ENCODE data around the gene ZC3H12D.

ZC3H12D gene

DNA sequence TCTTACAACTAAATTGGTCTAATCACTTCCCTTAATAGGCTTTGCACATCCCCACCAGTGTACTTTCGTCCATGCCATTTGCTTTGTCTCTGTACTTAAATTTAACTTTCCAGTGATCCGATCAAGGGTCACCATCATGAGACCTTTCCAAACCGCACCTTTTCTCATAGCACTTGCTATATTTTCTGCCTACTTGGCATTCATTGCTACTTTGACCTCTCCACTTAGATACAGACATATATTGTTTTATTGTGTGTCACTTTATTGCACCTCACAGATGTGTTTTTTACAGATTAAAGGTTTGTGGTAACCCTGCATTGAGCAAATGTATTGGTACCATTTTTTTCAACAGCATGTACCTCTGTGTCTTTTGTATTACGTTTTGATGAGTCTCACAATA, 70.0 kb downstream of the ZC3H12D start:
- DNase-seq (ENCODE audit: low read depth, low spot score) = no peak

DNA sequence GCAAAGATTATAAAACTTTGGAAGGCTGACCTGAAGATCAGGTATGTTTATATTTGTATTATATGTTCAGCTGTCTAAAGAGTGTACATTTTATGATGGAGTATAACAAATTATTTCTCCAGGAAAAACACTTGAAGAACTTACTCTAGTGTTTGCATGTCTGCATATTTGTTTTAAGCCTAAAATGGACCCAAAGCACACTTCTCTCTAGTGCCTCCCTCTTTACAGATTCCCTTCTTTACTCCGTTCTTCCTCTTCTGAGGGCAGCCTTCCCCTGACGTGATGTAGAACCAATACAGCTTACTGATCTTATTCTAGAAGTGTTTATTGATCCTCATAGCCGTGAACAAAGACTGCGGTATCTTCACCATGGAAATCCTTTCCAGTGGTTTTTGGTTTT, 70.8 kb downstream of the ZC3H12D start:
- DNase-seq (ENCODE audit: low read depth, low spot score) = no peak

DNA sequence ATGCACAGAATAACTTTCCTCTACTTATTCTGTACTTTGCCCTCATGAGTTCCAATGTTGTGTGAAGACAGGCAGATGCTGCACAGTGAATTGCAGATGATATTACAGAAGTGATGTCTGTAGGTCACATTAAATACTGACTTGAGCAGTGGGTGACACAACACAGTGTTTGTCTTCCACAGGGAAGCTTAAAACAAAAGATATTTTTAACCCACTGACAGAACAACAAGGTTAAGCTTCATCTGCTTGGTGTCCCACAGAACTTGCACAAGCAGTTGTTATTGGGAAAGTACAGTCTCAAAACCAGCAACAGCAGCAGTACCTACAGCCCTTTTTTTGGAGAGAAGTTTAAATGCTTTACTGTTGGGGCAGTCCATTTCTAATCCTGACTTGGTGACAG, 74.3 kb downstream of the ZC3H12D start:
- no peak for DNase-seq (ENCODE audit: low read depth, low spot score)

DNA sequence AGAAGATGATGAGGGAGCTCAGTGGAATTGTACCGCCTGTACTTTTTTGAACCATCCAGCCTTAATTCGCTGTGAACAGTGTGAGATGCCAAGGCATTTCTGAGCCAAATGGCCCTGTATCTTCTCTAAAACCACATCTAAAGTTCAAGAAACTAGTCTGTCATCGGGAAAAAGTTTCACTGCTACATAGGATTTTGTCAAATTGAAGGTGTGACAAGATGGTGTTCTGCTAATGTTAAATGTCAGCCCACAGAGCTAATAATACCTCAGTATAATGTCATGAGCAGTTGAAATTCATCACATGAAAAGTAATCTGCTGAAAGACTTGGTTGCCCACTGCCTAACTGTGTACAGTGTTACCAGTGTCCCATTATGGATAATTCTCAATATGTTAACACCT, 75.2 kb downstream of the ZC3H12D start:
- DNase-seq (ENCODE audit: low read depth, low spot score) = no peak

DNA sequence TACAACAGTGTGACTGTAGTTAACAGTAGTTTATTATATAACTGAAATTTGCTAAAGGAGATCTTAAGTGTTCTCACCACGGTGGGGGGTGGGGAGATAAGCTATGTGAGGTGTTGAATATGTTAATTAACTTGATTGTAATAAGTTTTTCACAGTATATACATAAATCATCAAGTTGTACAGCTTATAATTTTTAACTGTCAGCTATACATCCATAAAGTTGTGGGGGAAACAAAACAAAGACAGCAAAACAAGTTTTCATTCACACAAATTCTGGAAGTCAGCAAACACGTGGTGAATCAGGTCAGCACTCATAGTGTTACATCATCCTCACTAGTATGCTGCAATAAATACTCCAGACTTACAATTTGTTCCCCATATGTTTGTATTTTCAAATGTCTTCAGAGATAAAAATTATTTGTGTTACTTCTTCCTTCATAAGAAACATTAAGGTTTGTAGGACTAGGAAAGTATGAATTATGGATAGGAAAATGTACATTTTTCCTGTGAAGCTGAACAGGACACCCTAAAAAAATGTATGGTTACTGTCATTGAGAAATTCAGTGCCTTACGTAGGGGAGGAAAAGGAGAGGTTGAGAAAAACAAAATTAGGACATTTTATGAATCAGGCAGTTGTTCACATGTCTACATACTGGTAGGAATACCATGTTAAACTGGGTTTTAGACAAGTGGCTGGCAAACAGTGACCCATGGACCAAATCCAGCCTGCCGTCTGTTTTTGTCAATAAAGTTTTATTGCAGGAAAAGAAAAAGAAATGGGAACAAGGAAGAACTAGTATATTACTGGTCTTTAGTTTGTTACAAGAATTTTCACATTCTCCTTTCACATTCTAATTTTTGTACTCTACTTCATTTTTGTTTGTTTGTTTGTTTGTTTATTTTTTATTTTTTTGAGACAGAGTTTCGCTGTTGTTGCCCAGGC, 78.7 kb downstream of the ZC3H12D start:
- no peak for DNase-seq (ENCODE audit: low read depth, low spot score)

DNA sequence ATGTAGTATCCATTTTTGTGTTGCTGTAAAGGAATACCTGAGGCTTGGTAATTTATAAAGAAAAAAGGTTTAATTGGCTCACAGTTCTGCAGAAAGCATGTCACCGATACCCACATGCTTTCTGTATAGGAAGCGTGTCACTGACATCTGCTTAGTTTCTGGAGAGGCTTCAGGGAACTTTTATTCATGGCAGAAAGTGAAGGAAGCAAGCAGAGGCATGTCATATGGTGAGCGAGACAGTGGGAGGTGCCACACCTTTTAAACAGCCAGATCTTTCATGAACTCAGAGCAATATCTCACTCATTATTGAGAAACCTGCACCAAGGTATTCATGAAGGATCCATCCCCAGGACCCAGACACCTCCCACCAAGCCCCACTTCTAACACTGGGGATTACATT, 81.3 kb downstream of the ZC3H12D start:
- no peak for DNase-seq (ENCODE audit: low read depth, low spot score)

DNA sequence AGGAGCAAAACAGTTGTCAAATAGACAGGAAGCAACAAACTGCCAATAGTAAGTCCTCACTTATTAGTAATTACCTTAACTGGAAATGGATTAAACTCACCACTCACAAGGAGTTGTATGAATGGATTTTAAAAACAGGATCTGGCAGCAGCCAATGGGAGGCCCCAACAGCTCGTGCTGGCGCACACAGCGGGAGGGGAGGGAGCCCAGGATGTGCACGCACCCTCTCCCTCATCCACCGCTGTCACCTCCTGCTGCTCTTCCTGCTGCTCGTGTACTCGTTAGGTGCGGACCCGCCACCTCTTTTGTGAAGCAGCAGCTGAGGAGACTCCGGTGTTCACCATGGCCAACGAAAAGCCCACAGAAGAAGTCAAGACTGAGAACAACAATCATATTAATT, 84.8 kb downstream of the ZC3H12D start, which contains the start of gene SUMO4:
Gene SUMO4, plus strand, starts transcription at position 213 of the 400 bp plus-strand sequence. Its CDS starts 130 bp downstream, at position 343.
- no peak for DNase-seq (ENCODE audit: low read depth, low spot score)

DNA sequence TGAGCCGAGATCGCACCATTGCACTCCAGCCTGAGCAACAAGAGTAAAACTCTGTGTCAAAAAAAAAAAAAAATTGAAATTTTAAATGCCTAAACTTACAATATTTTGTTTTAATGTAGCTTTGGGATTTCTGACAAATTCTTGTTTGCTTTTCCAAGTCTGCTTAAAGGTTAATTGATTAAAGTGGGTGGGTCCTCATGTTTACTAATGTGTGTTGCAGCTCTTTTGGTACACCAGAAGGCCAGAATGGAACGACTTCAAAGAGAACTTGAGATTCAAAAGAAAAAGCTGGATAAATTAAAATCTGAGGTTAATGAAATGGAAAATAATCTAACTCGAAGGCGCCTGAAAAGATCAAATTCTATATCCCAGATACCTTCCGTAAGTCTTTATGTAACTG, 87.4 kb downstream of the ZC3H12D start:
- DNase-seq (ENCODE audit: low read depth, low spot score) = no peak
